Measurements from ENCODE around the gene CD14.
A peak's percentile ranks its signal among the peaks of the same experiment; 100 is the strongest.
"Not testable (repeated sequence)": the region's sequence is repeated elsewhere in the genome, so short reads cannot be mapped to it uniquely, and the experiment has no call there.

Gene CD14

GRCh38 chr5:140633021-140633471 lies at the start of gene CD14:
Gene CD14 (minus strand): TSS chr5:140633175. CDS start chr5:140633071, 104 bp downstream.
- no peak for DNase-seq

DNA sequence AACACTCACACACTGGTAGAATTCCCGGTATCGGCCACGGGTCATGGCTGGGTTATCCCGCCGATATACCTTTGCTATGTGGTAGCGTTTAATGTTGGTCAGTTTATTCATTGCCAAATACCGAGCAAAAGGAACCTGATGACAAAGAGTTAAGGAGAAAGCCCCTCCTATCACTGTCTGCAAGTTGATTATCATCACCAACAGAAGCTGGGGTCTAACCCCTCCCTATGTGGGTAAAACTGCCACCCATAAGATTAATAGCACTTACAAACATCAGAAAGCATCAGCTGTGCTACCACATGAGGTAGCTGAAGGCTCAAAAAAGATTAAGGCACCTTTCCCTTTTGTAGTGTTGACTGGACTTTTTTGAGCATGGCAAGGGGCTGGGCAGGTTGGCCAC lies 46.0 kb upstream of the CD14 start:
- no peak for DNase-seq

DNA sequence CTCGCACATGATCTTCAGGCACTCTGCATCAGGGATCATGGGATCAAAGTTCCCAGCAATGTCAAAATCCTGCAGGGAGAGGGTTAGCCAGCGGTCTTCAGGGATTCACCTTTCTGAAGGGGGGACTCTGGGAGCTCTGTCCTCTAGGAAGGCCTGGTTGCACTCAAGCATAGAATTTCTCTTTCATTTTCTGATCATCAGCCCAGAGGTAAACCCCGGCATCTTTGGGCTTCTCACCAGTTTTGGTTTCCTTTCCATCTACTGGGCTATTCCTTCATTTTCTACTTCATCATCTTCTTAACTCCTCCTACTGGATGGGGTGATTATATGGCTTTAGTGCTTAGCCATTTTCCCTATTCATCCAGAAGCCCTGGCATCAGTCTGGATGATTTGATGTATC lies 45.0 kb upstream of the CD14 start:
- no peak for DNase-seq

GRCh38 chr5:140674629-140675028 lies 41.7 kb upstream of the CD14 start:
- no peak for DNase-seq

DNA sequence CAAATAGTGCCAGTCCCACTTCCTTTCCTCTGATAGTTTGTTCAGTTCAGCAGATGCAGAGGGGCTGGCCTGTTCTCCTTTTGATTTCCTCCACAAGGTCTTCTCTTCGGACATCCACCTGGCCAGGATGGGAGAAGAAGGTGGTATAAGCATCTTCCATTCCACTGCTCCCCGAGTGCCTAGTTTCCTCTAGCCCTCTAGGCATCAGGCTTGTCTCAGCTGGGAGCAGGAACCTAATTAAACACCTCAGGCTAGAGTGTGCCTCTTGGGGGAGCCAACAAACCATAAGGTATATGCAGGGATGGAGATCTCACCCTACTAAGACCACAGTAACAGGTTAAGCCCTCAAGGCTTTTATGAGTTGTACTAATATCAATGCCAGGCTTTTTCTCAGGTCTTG lies 41.2 kb upstream of the CD14 start:
- no peak for DNase-seq

- no peak for DNase-seq
Measured at GRCh38 chr5:140673187-140673976, 40.4 kb upstream of the CD14 start, which contains the start of gene DND1. Gene DND1 (minus strand): TSS chr5:140673576. CDS start chr5:140673542, 34 bp downstream.

- DNase-seq = no peak
Measured at GRCh38 chr5:140672455-140673186, 39.6 kb upstream of the CD14 start.

DNA sequence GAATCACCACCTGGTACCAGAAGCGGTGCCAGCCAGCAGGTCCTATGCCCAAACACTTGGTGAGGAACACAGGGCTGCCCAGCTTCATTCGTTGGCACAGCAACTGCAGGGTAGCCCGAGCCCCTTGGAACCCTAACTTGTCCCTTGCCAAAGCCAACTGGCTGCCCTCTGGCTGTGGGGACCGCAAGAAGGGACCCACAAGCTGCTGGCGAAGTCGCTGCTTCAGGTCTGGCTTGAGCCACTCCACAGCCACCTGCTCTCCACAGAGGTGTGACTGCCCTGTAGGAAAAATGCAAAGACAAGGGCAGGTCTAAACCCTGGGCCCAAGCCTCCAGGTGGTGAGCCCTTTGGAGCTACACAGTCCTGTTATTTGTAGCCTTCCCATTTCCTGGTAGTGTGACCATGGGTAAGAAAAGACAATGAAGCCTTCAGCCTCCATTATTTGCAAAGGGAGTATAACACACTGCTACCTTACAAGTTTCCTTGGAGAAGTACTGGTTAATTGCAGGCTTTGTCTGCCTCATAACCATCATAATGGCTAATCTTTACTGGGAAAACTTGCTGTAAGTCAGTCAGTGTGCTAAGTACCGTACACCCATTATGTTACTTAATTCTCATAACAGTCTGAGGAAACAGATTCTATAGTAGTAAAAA lies 38.6 kb upstream of the CD14 start:
- DNase-seq = no peak

DNA sequence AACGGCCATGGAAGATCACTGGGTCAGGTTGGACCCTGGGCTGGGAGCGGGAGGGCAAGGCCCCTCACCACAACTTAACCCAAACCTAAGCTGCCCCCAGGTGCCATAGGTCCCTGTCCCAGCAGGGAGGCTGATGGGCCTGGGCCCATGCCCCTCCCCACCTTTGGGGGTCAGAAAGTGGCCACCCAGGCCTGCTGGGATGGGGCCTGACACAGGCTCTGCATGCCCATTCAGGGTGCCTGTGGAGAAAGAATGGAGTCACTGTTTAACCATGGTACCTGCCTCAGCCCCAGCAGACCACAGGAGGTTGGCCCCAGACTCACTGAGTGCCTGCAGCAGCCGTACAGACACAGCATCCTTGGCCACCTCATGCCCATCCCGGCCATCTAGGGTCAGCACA lies 38.1 kb upstream of the CD14 start:
- DNase-seq = not testable (repeated sequence)

GRCh38 chr5:140664359-140665119 lies 31.6 kb upstream of the CD14 start, which contains the start of gene WDR55:
Gene WDR55 (plus strand): TSS chr5:140664904. CDS start chr5:140664913, 9 bp downstream.
- DNase-seq = peak; percentile 62

GRCh38 chr5:140664030-140664358 lies 31.0 kb upstream of the CD14 start:
- no peak for DNase-seq

DNA sequence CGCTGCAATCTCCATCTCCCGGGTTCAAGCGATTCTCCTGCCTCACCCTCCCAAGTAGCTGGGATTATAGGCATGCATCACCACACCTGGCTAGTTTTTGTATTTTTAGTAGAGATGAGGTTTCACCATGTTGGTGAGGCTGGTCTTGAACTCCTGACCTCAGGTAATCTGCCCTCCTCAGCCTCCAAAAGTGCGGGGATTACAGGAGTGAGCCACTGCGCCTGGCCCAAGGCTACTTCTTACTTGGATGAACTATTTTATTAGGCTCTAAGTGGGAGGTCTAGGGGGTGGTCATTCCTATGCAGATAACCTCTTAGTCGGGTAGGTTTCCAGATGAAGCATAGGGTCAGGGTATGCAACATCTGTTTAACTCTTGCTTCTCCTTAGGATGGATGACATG lies 27.4 kb upstream of the CD14 start:
- DNase-seq = not testable (repeated sequence)

DNA sequence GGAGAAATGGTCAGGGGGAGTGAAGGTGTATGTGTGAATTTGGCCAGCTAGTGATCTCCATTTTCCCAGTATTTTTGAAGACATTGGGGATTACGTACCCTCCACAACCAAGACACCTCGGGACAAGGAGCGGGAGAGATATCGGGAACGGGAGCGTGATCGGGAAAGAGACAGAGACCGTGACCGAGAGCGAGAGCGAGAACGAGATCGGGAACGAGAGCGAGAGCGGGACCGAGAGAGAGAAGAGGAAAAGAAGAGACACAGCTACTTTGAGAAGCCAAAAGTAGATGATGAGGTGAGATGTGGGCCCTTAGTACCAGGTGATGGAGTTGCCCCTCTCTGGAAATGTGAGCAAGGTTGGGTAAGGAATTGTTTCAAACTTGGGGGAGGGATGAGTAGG lies 25.9 kb upstream of the CD14 start:
- DNase-seq = no peak

DNA sequence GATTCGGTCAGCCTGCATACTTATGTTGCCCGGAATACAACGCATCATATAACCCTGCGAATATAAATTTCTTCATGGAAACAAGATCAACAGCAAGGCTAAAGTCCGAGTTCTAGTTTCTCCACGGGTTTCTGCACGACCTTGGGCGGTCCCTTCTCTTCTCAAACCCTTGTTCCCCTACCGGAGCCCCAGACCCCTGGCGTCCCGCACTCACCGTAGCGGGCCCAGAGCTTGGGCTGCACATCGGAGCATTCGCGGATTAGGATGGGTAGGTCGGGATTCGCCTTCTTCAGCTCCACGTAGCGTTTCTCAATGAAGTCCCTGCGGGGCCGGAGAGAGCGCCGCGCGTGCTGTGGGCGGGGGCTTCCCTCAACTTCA lies 14.1 kb upstream of the CD14 start:
- no peak for DNase-seq

GRCh38 chr5:140642718-140643117 lies 9.7 kb upstream of the CD14 start:
- no peak for DNase-seq

GRCh38 chr5:140641716-140642115 lies 8.7 kb upstream of the CD14 start:
- no peak for DNase-seq

GRCh38 chr5:140639148-140639981 lies 6.4 kb upstream of the CD14 start, which contains the start of gene TMCO6:
Gene TMCO6 (plus strand): TSS chr5:140639451. CDS start chr5:140639528, 77 bp downstream.
- peak; percentile 38 for DNase-seq

GRCh38 chr5:140638898-140639147 lies 5.8 kb upstream of the CD14 start:
- DNase-seq = not testable (repeated sequence)

DNA sequence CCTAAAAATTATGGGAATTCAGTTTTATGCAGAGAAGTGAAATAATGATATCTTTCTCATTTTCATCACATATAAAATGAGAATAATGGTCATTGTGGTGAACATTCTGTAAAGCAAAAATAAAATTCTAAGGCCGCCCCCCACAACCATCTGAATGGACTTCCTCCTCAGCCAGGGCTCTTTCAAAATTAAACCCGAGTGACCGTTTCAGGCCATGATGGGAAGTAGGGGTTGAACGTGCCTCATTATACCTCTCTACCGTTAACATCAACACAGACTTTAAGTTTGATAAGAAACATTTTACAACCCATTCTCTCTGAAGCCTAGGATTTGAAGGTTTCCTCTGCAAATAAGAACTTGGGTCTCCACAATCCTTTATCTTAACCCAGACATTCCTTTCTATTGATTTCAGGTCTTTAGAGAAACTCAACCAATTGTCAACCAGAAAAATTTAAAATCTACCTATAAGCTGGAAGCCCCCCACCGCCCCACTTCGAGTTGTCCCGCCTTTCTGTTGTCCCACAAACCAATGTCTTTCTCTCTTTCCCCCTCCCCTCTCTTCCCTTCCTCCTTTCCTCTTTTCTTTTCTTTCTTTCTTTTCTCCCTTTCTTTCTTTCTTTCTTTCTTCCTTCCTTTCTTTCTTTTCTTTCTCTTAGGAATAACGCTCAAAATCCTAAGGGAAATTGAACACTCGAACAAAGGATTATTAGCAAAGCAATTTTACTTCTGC lies 4.6 kb upstream of the CD14 start:
- DNase-seq = no peak

GRCh38 chr5:140635291-140636257 lies 2.6 kb upstream of the CD14 start:
- no peak for DNase-seq

Data from NCI-H2107 (cell line).